GM19043 (cell line): Measurements from ENCODE around the gene COPZ1.

Experiments
- ATAC-seq: cut with Tn5 transposase; IDR thresholded peaks from one replicate; pipeline ENCODE4 v1.9.1; 2021; ENCODE audit warnings: low read depth; ENCODE audit not compliant: unreplicated experiment

Gene COPZ1

DNA sequence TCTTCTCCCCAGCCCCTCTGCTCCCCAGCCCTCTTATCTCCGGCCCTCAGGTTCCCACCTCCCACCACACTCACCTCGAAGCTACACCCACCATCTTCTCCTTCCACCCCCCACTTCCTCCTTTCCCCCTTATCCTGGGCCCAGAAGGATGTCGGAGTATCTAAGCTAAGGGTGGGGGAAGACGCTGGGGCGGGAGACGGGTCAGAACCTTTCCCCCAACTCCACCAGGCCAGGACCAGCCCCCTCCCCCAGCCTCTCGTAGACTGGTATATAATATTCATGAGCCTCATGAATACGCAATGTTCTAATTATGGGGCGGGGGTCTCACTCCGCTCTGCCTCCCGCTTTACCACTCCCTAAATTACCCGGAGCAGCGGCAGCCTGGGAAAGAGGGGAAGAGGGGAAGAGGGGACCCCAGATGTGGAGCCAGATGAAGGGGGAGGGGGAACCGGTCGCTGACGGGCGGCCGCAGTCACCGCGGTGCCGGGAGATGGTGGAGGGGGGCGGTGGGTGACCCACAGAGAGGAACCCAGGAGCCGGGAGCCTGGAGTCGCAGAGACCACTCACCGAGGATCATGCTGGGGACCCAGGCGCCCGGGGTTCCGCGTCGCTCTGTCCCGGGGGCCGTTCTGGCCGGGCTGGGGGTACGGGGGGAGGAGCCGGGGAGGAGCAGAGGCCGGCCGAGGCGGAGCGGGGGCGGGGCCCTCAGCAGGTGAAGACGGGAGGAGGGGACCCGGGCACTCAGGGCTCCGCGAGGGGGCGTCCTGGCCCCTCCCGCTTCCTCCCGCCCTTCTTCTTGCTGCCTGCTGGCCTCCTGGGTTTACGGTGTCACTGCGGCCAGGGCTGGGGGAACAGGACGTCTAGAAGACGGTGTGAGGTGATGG lies 66.0 kb downstream of the COPZ1 start:
- ATAC-seq, result peak; percentile 59

DNA sequence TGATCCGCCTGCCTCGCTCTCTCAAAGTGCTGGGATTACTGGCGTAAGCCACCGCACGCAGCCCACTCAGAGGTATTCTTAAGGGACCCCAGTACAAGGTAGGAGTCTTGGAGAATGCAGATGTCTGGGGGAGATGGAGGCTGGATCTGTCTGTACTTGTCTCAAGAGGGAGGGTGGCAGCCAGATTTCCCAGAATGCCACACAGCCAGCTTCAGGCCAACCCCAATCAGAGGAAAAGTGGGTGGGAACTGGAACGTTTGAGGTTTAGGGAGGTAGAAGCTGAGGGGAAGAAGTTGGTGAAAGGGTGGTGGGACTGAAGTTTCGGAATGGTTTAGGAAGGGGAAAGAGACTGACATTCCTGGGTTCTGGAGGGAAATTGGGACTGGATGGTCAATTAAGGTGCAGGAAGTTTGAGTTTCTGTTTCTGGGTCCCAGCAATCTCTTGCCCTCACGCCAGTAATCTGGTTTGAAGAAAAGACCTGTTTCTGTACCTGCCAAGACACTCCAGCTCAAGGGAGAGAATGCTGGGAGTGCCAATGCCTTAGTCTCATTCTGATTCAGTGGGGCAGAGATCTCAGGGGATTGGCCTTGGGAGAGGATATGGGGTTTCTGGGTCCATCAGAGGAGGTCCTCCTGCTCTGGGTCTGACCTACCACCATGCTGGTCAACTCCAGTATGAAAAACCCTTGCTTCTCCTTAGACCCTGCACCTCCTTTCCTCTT lies 67.7 kb downstream of the COPZ1 start:
- ATAC-seq, result no peak

DNA sequence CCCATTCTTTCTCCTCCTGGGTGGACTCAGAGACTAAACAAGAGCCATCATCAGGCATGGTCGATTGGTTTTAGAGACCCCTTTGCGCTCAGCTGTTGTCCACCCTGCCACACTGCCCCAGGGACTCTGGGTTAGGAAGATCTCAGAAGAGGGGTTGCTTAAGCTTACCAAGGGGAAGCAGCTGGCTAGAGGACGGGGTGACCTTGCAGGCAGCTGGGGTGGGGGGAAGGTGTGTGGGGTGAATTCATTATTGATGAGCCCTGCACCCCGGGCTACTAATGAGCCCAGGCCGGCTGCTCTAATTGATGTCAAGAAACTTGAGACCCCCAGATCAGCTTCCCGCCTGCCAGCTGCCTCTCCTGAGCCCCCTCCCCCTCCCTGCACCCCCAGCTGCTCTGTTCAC lies 68.3 kb downstream of the COPZ1 start:
- no peak for ATAC-seq

DNA sequence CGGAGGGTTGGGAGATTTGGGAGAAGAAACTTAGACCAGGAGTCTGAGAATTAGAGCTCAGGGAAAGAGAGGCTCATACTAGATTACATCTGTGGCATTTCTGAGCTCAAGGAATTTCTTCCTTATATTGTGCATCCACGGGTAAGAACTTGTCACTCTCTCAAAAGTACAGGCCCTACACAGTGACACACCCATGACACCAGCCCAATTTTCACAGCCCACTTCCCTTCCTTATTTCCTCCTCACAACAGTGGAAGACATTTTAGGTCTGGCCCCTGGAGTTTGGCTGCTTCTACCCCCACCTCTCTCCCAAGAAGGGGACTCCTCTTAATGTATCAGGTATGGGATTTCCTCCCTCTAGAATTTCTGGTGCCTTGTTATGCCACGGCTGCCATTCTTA lies 68.8 kb downstream of the COPZ1 start:
- ATAC-seq, result no peak

DNA sequence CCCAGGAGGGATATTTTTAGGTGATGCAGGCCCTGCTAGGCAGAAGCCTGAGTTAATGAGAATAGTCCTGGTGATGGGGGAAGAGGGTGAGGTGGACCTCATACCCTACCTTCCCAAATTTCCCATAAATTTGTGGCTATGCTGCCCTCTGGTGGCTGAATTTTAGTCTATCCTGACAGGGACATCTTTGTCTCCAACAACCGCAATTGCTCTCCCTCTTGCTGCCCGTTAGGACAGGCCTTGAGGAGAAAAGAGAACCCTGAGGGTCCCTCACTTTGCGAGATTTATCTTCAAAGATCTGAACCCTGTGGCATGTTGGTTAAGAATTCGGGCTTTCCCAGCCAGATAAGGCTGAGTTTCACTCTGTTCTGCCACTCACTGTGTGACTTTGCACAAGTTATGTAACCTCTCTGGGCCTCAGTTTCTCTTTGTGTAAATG lies 69.4 kb downstream of the COPZ1 start:
- ATAC-seq, result no peak

DNA sequence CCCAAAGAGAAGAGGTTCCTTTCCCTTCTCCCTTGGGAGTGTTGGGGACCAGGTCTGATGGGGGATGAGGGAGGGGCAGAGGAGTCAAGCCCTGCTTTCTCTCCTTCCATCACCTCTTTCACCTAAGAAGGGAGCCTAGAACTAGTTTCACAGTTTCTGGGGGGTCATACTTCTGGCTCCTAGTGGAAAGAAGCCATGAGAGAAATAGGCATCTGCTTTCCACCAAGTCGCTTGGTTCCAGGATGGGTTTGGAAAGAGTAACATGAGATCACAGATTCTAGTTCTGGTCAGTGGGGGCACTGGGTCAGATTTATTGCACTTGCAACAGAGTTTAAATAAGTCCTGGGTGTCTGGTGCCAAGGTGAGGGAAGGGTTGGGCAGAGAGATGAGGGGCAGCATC lies 70.1 kb downstream of the COPZ1 start:
- no peak for ATAC-seq

DNA sequence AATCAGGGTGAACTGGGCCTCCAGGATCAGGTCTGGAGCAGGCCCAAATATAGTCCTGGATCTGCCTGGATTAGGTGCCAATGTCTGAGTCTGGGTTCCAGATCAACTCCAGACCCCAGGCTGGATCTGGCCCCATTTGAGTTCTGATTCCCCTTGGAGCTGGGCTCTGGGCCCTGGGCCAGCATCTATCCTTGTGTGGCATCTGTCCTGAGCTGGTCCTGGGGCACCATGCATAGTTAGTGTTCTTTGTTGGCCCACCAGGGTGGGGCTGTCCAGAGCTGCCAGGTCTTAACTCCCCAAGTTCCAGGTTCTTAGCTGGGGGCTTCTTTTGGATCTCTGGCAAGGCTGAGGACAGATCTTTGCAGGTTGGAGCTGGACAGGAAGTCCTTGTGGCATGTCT lies 70.6 kb downstream of the COPZ1 start:
- ATAC-seq, result no peak

DNA sequence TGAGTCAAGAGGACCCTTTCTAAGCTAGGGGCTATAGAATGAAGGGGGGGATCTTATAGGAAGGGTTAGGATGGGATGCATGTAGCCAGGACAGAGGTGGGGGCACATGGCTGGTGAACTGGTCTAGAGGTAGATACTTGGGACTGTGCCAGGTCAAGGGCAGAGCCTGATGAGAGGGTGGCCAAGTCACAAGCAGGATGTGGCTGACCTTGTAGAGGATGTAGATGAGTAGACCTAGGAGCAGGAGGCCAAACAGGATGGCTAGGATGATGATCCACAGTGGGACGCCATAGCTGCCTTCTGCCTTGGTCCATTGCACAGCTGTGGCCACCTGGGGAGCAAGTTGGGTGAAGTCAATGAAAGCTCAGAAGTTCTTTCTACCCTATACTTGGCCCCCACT lies 72.2 kb downstream of the COPZ1 start:
- ATAC-seq, result no peak

DNA sequence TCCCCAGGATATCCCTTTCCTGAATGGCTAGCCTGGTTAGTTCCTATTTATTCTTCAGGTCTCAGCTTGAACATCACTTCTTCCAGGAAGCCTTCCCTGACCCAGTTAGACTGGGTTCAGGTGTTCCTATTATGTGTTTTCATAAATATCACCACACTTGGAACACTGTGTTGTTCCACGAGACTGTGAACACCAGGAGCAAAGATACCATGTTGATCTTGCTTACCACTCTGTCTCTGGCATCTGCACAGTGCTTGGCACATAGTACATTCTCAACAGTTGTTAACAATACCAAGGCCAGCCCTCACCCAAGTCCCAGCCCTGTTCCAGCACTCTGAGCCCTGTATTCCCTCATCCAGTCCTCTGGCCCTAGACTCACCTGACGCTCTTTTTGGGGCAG lies 73.3 kb downstream of the COPZ1 start:
- no peak for ATAC-seq

DNA sequence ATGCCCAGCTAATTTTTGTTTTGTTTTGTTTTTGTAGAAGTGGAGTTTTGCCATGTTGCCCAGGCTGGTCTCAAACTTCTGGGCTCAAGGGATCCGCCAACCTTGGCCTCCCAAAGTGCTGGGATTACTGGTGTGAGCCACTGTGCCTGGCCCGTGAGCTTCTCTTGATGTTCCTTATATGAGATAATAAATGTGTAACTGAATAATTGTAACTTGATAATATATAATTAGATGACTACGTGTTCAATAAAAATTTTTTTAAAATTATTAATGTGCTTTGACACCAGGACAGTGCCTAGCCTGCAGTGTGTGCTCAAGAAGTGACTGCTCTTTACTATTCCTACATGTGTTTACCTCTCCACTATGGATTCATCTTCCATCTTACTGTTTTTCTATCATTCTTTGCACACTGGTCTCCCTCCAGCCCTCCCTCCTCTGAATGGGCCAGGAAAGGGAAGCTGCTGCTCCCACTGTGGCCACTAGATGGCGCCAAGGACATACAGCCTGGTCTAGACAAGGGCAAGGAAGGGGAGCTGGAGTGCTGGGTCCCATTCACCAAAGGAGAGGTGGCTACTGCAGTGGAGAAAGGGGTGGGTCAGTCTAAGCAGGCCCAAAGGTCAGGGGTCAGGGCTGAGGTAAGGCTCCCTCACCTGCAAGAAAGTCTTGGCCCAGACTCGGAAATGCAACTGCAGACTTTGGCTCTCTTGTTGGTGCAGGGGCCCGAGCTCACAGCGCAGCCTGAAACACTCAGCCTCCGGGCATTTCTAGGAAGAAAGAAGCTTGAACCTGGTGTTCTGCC lies 74.3 kb downstream of the COPZ1 start:
- peak; percentile 73 for ATAC-seq

DNA sequence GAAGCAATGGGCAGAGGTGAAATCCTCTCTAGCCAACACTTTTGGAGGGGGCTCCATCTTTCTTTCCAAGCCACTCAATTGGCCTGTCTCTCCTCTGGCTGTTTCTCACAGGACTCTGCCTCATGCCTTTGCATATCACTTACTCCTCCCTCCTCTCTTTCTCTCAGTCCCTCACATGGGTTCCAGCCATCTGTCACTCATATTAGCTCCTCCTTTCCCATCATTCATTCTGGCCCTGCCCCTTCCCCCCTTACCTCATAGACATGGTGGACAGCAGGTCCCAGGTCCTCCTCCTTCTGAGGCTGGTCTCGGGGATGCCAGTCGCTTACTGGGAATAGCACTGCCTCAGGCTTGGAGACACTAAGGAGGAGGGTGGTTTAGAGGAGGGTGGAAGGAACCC lies 76.2 kb downstream of the COPZ1 start:
- no peak for ATAC-seq
